H1 (cell line): ENCODE data around the gene IL4. TPM values are rescaled to one million over a fixed set of nuclear protein-coding genes. Genes with fewer than 3 reads are reported as not detected.

Experiments
- CTCF ChIA-PET: fragments of 300-600 bp; sonication (Branson Sonifier 250); formaldehyde crosslinking; loops from one replicate; lab custom pipeline; 2021; ENCODE audit not compliant: partially characterized antibody; lab: Charles Lee
- POLR2A ChIA-PET: fragments of 300-600 bp; sonication (Branson Sonifier 250); formaldehyde crosslinking; loops from one replicate; lab custom pipeline; 2021; ENCODE audit warnings: inconsistent platforms; ENCODE audit not compliant: partially characterized antibody; lab: Charles Lee
- DNase-seq, 2 experiments: peaks; one replicate each; pipeline versions ENCODE4 v3.0.0 to v3.0.0-alpha.2; 2010 to 2022; ENCODE audit warnings: low spot score in 2 of 2, low read depth in 1 of 2, mixed read lengths in 1 of 2
- FAIRE-seq: peaks from 2 replicates; lab custom pipeline; 2011; peaks lifted over from hg19 to GRCh38; lab: Jason Lieb, UNC
- H2AFZ ChIP-seq: 2 replicates; pipeline ENCODE4 v1.8.1; 2012; ENCODE audit warnings: low read length, inconsistent platforms
- H2AK5ac ChIP-seq: 2 replicates; pipeline ENCODE4 v1.6.1; 2013; ENCODE audit warnings: low read depth, low read length
- H2BK120ac ChIP-seq: replicated peaks from 2 replicates; pipeline ENCODE3; 2013; ENCODE audit warnings: low read depth, low read length, inconsistent platforms
- H2BK12ac ChIP-seq: 2 replicates; pipeline ENCODE4 v1.6.1; 2013; ENCODE audit warnings: low read depth, low read length
- H2BK15ac ChIP-seq: 2 replicates; pipeline ENCODE4 v1.6.1; 2013; ENCODE audit warnings: low read length
- H2BK20ac ChIP-seq: 2 replicates; pipeline ENCODE4 v1.6.1; 2013; ENCODE audit warnings: low read length
- H2BK5ac ChIP-seq: 2 replicates; pipeline ENCODE4 v1.6.1; 2013; ENCODE audit warnings: low read depth, low read length
- H3K14ac ChIP-seq: 2 replicates; pipeline ENCODE4 v1.6.1; 2013; ENCODE audit warnings: inconsistent platforms; ENCODE audit not compliant: insufficient read length
- H3K18ac ChIP-seq: 2 replicates; pipeline ENCODE4 v1.6.1; 2013; ENCODE audit warnings: low read length; ENCODE audit errors: extremely low read depth
- H3K23ac ChIP-seq: 2 replicates; pipeline ENCODE4 v1.6.1; 2013; ENCODE audit warnings: inconsistent platforms; ENCODE audit not compliant: insufficient read length
- H3K23me2 ChIP-seq: 2 replicates; pipeline ENCODE4 v1.6.1; 2013; ENCODE audit warnings: low read depth, low read length
- H3K27ac ChIP-seq: 2 replicates; pipeline ENCODE4 v1.6.1; 2011; ENCODE audit warnings: low read depth, low read length, inconsistent platforms
- H3K27me3 ChIP-seq, 4 experiments: replicated peaks in 1 of 4; 1 replicate in 1 of 4; 2 replicates in 3 of 4; pipeline versions ENCODE4 v1.6.1 to v1.8.1; 2011 to 2013; ENCODE audit warnings: low read length in 3 of 4, mild to moderate bottlenecking in 3 of 4, inconsistent platforms in 2 of 4, mixed read lengths in 2 of 4, moderate library complexity in 1 of 4; ENCODE audit not compliant: control insufficient read depth in 3 of 4, insufficient read depth in 3 of 4; ENCODE audit errors: extremely low read depth in 1 of 4
- H3K36me3 ChIP-seq, 4 experiments: 2 replicates each; pipeline versions ENCODE4 v1.6.1 to v1.8.1; 2011 to 2013; ENCODE audit warnings: mild to moderate bottlenecking in 4 of 4, low read length in 3 of 4, moderate library complexity in 2 of 4, control low read depth in 1 of 4, inconsistent platforms in 1 of 4; ENCODE audit not compliant: insufficient read depth in 4 of 4, control insufficient read depth in 2 of 4
- H3K4ac ChIP-seq: replicated peaks from 2 replicates; pipeline ENCODE3; 2013; ENCODE audit warnings: low read length, low read depth, mixed read lengths, inconsistent platforms; ENCODE audit not compliant: insufficient read length
- H3K4me1 ChIP-seq, 4 experiments: replicated peaks in 1 of 4; 1 replicate in 1 of 4; 2 replicates in 3 of 4; pipeline versions ENCODE4 v1.6.1 to v1.8.1; 2011 to 2013; ENCODE audit warnings: low read length in 3 of 4, inconsistent platforms in 2 of 4, mixed read lengths in 1 of 4; ENCODE audit not compliant: insufficient read depth in 4 of 4, control insufficient read depth in 3 of 4
- H3K4me2 ChIP-seq, 2 experiments: 2 replicates each; pipeline versions ENCODE4 v1.6.1 to v1.8.1; 2011 to 2013; ENCODE audit warnings: low read depth in 2 of 2, low read length in 2 of 2, control low read depth in 1 of 2, inconsistent platforms in 1 of 2, mild to moderate bottlenecking in 1 of 2; ENCODE audit not compliant: insufficient read depth in 1 of 2
- H3K4me3 ChIP-seq, 4 experiments: fragments of 200-600, 300-600 bp in 1 of 4; sonication (generic), shearing (Covaris generic), sonication (Bioruptor Twin) in 1 of 4; 2 replicates each; pipeline versions ENCODE4 v1.5.1 to v1.8.1; 2011 to 2016; ENCODE audit warnings: low read length in 4 of 4, low read depth in 3 of 4, control low read depth in 2 of 4, inconsistent platforms in 2 of 4, mild to moderate bottlenecking in 2 of 4, mixed read lengths in 1 of 4, moderate library complexity in 1 of 4; ENCODE audit not compliant: insufficient read depth in 2 of 4; ENCODE audit errors: extremely low read depth in 1 of 4
- H3K56ac ChIP-seq: replicated peaks from 2 replicates; pipeline ENCODE3; 2013; ENCODE audit warnings: low read depth, mild to moderate bottlenecking, mixed read lengths, low read length, inconsistent platforms; ENCODE audit not compliant: insufficient read length
- H3K79me1 ChIP-seq: 2 replicates; pipeline ENCODE4 v1.6.1; 2013; ENCODE audit warnings: low read depth, low read length, control low read depth
- H3K79me2 ChIP-seq, 2 experiments: 2 replicates each; pipeline versions ENCODE4 v1.6.1 to v1.8.1; 2012 to 2013; ENCODE audit warnings: low read length in 2 of 2, mild to moderate bottlenecking in 2 of 2, inconsistent platforms in 1 of 2; ENCODE audit not compliant: insufficient read depth in 2 of 2, control insufficient read depth in 1 of 2
- H3K9ac ChIP-seq, 4 experiments: replicated peaks in 1 of 4; 1 replicate in 1 of 4; 2 replicates in 3 of 4; pipeline versions ENCODE4 v1.6.1 to v1.8.1; 2011 to 2013; ENCODE audit warnings: low read depth in 3 of 4, low read length in 3 of 4, control low read depth in 2 of 4, mild to moderate bottlenecking in 2 of 4, moderate library complexity in 2 of 4, inconsistent platforms in 1 of 4; ENCODE audit errors: extremely low read depth in 1 of 4
- H3K9me3 ChIP-seq, 2 experiments: 2 replicates each; pipeline versions ENCODE4 v1.6.1 to v1.8.1; 2012 to 2013; ENCODE audit warnings: mild to moderate bottlenecking in 2 of 2, moderate library complexity in 2 of 2, control low read depth in 1 of 2, inconsistent platforms in 1 of 2, low read depth in 1 of 2, low read length in 1 of 2, mixed read lengths in 1 of 2; ENCODE audit not compliant: insufficient read depth in 2 of 2
- H4K20me1 ChIP-seq, 2 experiments: replicated peaks in 1 of 2; 2 replicates each; pipeline versions ENCODE3 to v1.8.1; 2011 to 2013; ENCODE audit warnings: inconsistent platforms in 2 of 2, low read length in 2 of 2, mild to moderate bottlenecking in 1 of 2; ENCODE audit not compliant: insufficient read depth in 2 of 2, control insufficient read depth in 1 of 2
- H4K5ac ChIP-seq: 2 replicates; pipeline ENCODE4 v1.6.1; 2013; ENCODE audit warnings: low read length, low read depth, mixed read lengths, inconsistent platforms; ENCODE audit not compliant: insufficient read length
- H4K8ac ChIP-seq: 2 replicates; pipeline ENCODE4 v1.8.0; 2013; ENCODE audit warnings: mild to moderate bottlenecking, moderate library complexity, low read length, inconsistent platforms; ENCODE audit not compliant: insufficient read depth; ENCODE audit errors: extremely low read depth
- H4K91ac ChIP-seq: replicated peaks from 2 replicates; pipeline ENCODE3; 2013; ENCODE audit warnings: low read length, mixed read lengths, inconsistent platforms; ENCODE audit not compliant: insufficient read length
- ATF2 ChIP-seq: IDR thresholded peaks from 2 replicates; pipeline ENCODE4 v1.6.1; 2012; ENCODE audit warnings: low read length, inconsistent platforms
- BACH1 ChIP-seq: IDR thresholded peaks from 2 replicates; pipeline ENCODE4 v1.6.1; 2012; ENCODE audit warnings: low read length, improper control_type of control experiment
- CEBPB ChIP-seq: IDR thresholded peaks from 2 replicates; pipeline ENCODE4 v1.6.1; 2012; ENCODE audit warnings: low read depth, low read length
- CREB1 ChIP-seq: IDR thresholded peaks from 2 replicates; pipeline ENCODE4 v1.6.1; 2012; ENCODE audit warnings: inconsistent platforms
- E2F6 ChIP-seq: IDR thresholded peaks from 2 replicates; pipeline ENCODE4 v1.6.1; 2012; ENCODE audit warnings: inconsistent platforms
- EZH2 ChIP-seq: fragments of 200-600 bp; sonication (generic); IDR thresholded peaks from 2 replicates; pipeline ENCODE4 v1.7.1; 2012; ENCODE audit warnings: low read depth, mild to moderate bottlenecking, moderate library complexity, low read length, inconsistent platforms; ENCODE audit not compliant: severe bottlenecking
- KDM1A ChIP-seq: fragments of 200-600, 300-600 bp; sonication (generic); IDR thresholded peaks from 2 replicates; pipeline ENCODE4 v1.7.1; 2016; ENCODE audit warnings: mild to moderate bottlenecking, low read length, borderline replicate concordance
- KDM4A ChIP-seq: IDR thresholded peaks from one replicate; pipeline ENCODE4 v1.7.1; 2012; ENCODE audit warnings: low read depth, mild to moderate bottlenecking, moderate library complexity, low read length, inconsistent platforms; ENCODE audit not compliant: severe bottlenecking
- NANOG ChIP-seq: IDR thresholded peaks from 2 replicates; pipeline ENCODE4 v1.6.1; 2011; ENCODE audit warnings: low read length, low read depth, mild to moderate bottlenecking, inconsistent platforms; ENCODE audit not compliant: insufficient read depth, poor library complexity, severe bottlenecking
- WGBS, 2 experiments: shearing (Covaris generic) in 1 of 2; methylation state at CpG; one replicate each; pipeline versions ENCODE4 v1.1.6 to v1.1.7; 2013 to 2015; ENCODE audit warnings: low lambda C conversion rate in 2 of 2, mixed read lengths in 2 of 2, inconsistent platforms in 1 of 2, low coverage in 1 of 2, missing lambda C conversion rate in 1 of 2; ENCODE audit not compliant: insufficient replicate concordance in 2 of 2, insufficient coverage in 1 of 2, insufficient read length in 1 of 2; ENCODE audit errors: extremely low coverage in 1 of 2, missing lambda C conversion rate in 1 of 2; 5-methylcytosine and 5-hydroxymethylcytosine counted together
- polyA plus RNA-seq, 7 experiments: library from polyadenylated mRNA; depleted of rRNA in 3 of 7; stranded (reverse) in 5 of 7; unstranded in 2 of 7; fragments of >200 nt in 5 of 7; fragments of 200-250 nt in 2 of 7; gene quantifications; 1 replicate in 5 of 7; 2 replicates in 1 of 7; 4 replicates in 1 of 7; pipeline versions ENCODE4 v1.2.1 to v1.2.3, GENCODE V29; 2011 to 2013; ENCODE audit warnings: missing spikeins in 2 of 7, mixed read lengths in 2 of 7
- total RNA-seq: library from RNA; stranded (reverse); fragmentation: NEBNext Ultra II Directional; extraction: Animal tissue kit (Norgen Biotek cat#: 25700); gene quantifications from 2 replicates; pipeline ENCODE4 v1.2.1, GENCODE V29; 2021

IL4 gene
- total and polyA plus RNA-seq, 2 of the 8 experiments (the other 6 are each of a cell fraction or from before 2014, with no cell fraction given), result not detected

- Histone ChIP-seq H3K4ac (no peak overlapping the region), H2BK120ac (no peak overlapping the region), H3K23me2 (no peaks in the 10 kb centered on the region; the same call in 1 of the 2 replicates), H2BK5ac (no peak overlapping the region), H3K79me1 (no peaks in the 10 kb centered on the region), H3K79me2 (no peaks in the 10 kb centered on the region), H4K5ac (no peak overlapping the region), H3K4me2 (no peak overlapping the region), H3K56ac (no peak overlapping the region), H3K36me3 (no peaks in the 10 kb centered on the region), H2AK5ac (no peak overlapping the region), H3K27me3 (no peaks in the 10 kb centered on the region), H4K20me1 (no peaks in the 10 kb centered on the region), H4K91ac (no peak overlapping the region), H2AFZ (no peak overlapping the region), H2BK20ac (no peak overlapping the region), H3K9me3 (0 out of 4 replicates have a peak, but pooled peaks cover 0 to 3% of the 10 kb centered on the region in 2 experiments), H2BK12ac (no peak overlapping the region), H2BK15ac (no peak overlapping the region), H3K4me1 (no peaks in the 10 kb centered on the region), H3K18ac (no peak overlapping the region), H3K23ac (no peak overlapping the region), H3K14ac (no peak overlapping the region), H3K9ac (no peak overlapping the region), H3K27ac (no peak overlapping the region), H3K4me3 (no peak overlapping the region), H4K8ac (peak overlapping the region; percentile 23; the same call in 1 of the 2 replicates)
- FAIRE-seq, result no peak
- ChIA-PET POLR2A (interaction anchor here (0.6 to 1.4 kb wide), 3 partner anchors 15 to 213 kb away, joined by 3 to 5 read pairs (median 5); no protein-coding TSS in a partner anchor), CTCF (interaction anchor here (0.7 to 5.6 kb wide), 9 partner anchors 9 to 148 kb away, joined by 3 to 23 read pairs (median 3); no protein-coding TSS in a partner anchor)
- DNase-seq, result no peak
- WGBS, 2 experiments, result 93% methylated on average over 13 of the region's 13 CpGs; no CpG with 5 or more reads in 1 of the 2 experiments
- TF ChIP-seq CEBPB, result no peak
- TF ChIP-seq NANOG, result no peak
- TF ChIP-seq CREB1, result no peak
- no peak for TF ChIP-seq BACH1
- no peak for TF ChIP-seq ATF2
- TF ChIP-seq KDM1A, result no peak
- TF ChIP-seq E2F6, result no peak
- no peak for TF ChIP-seq EZH2
- no peak for TF ChIP-seq KDM4A
These were observed 1.1 kb downstream of the IL4 start for GRCh38 chr5:132674671-132675506.
